ENCODE measurements around the gene UCP1. TPM values are rescaled to one million over a fixed set of nuclear protein-coding genes. Genes with fewer than 3 reads are reported as not detected.
"Not testable (repeated sequence)": the region's sequence is repeated elsewhere in the genome, so short reads cannot be mapped to it uniquely, and the experiment has no call there.

UCP1 gene
- total RNA-seq, 1 donor from 2014 or later = not detected

GRCh38 chr4:140533951-140534480 lies 34.7 kb downstream of the UCP1 start:
- no peaks in the 10 kb centered on the region for H3K4me1 ChIP-seq
- DNase-seq (no peak), ATAC-seq (no peak)
- no peaks in the 10 kb centered on the region for H3K9me3 ChIP-seq
- no peak for TF ChIP-seq CTCF (IDR thresholded peaks at IDR 0.05)
- no peak overlapping the region for H3K27ac ChIP-seq
- peaks cover 39% of the 10 kb centered on the region for H3K36me3 ChIP-seq
- intact Hi-C loops (cut with DNase I) = no loop called here
- no peaks in the 10 kb centered on the region for H3K27me3 ChIP-seq (ENCODE audit: low read depth)
- no peak overlapping the region for H3K4me3 ChIP-seq

- Histone ChIP-seq H3K27ac (no peak overlapping the region), H3K36me3 (peaks cover 7% of the 10 kb centered on the region), H3K4me1 (peaks cover 9% of the 10 kb centered on the region), H3K27me3 (ENCODE audit: low read depth) (no peaks in the 10 kb centered on the region), H3K4me3 (no peak overlapping the region), H3K9me3 (no peaks in the 10 kb centered on the region)
- intact Hi-C loops (cut with DNase I) = no loop called here
- TF ChIP-seq CTCF (IDR thresholded peaks at IDR 0.05) = no peak
- DNase-seq = no peak
- no peak for ATAC-seq
These were observed 39.3 kb downstream of the UCP1 start for GRCh38 chr4:140529434-140529833.

GRCh38 chr4:140523857-140524742 lies 44.7 kb downstream of the UCP1 start, which contains the start of gene ELMOD2:
Gene ELMOD2 (plus strand): TSS chr4:140524168. CDS start chr4:140525429, 1,261 bp downstream.
- Histone ChIP-seq H3K9me3 (no peaks in the 10 kb centered on the region), H3K36me3 (no peaks in the 10 kb centered on the region), H3K4me1 (peaks cover 9% of the 10 kb centered on the region), H3K27ac (peak within 1 kb of the TSS; percentile 86), H3K27me3 (ENCODE audit: low read depth) (no peaks in the 10 kb centered on the region), H3K4me3 (peak within 1 kb of the TSS; percentile 84)
- DNase-seq (peak; percentile 100), ATAC-seq (peak; percentile 100)
- TF ChIP-seq CTCF (IDR thresholded peaks at IDR 0.05) = peak; percentile 97
- intact Hi-C loops (cut with DNase I) = no loop called here

- TF ChIP-seq CTCF (IDR thresholded peaks at IDR 0.05) = no peak
- peak overlapping the region; percentile 86 for H3K27ac ChIP-seq
- no peak for DNase-seq
- intact Hi-C loops (cut with DNase I) = no loop called here
- H3K27me3 ChIP-seq (ENCODE audit: low read depth) = no peaks in the 10 kb centered on the region
- no peaks in the 10 kb centered on the region for H3K36me3 ChIP-seq
- peak overlapping the region; percentile 84 for H3K4me3 ChIP-seq
- ATAC-seq = peak; percentile 5 to 20
- H3K4me1 ChIP-seq = peaks cover 9% of the 10 kb centered on the region
- no peaks in the 10 kb centered on the region for H3K9me3 ChIP-seq
These were observed 45.3 kb downstream of the UCP1 start for GRCh38 chr4:140523370-140523856.

GRCh38 chr4:140515423-140515822 lies 53.3 kb downstream of the UCP1 start:
- ATAC-seq (no peak), DNase-seq (no peak)
- Histone ChIP-seq H3K36me3 (no peaks in the 10 kb centered on the region), H3K4me1 (no peaks in the 10 kb centered on the region), H3K27me3 (ENCODE audit: low read depth) (no peaks in the 10 kb centered on the region), H3K4me3 (no peak overlapping the region), H3K27ac (no peak overlapping the region), H3K9me3 (no peaks in the 10 kb centered on the region)
- TF ChIP-seq CTCF (IDR thresholded peaks at IDR 0.05) = no peak
- intact Hi-C loops (cut with DNase I) = no loop called here

- ATAC-seq; H3K9me3 ChIP-seq; H3K27me3 ChIP-seq (ENCODE audit: low read depth); H3K4me3 ChIP-seq; H3K4me1 ChIP-seq; DNase-seq; H3K27ac ChIP-seq; H3K36me3 ChIP-seq; intact Hi-C loops (cut with DNase I): not testable (repeated sequence)
These were observed 55.0 kb downstream of the UCP1 start for GRCh38 chr4:140513765-140514164.

All from lower lobe of right lung (tissue), 2 donors.